ENCODE results near the gene HDGFL1.

HDGFL1 gene

GRCh38 chr6:22569281-22570184, at the start of gene HDGFL1:
TSS of gene HDGFL1 (plus strand) at chr6:22569566. CDS start at chr6:22569576, 10 bp downstream.
- no peak for DNase-seq

DNA sequence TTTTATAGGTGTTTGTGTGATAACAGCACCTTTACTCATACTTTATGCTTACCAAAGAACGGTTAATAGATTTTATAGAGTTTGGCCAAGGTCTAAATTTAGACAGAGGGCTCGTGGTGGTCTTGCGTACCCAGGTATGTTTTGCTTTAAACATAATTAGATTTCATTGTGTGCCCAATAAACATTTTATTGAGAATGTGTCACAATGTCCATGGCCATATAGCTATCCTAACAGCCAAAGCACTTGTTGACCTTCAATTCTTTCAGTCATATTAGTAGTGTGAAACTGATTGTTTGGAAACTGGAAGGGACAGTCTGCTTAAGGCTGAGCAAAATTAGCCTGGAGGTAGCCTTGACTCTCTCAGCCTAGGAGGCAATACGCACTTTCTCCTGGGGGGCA, 48.3 kb upstream of the HDGFL1 start:
- no peak for DNase-seq

- DNase-seq: no peak
Observed at GRCh38 chr6:22526736-22527135, 42.6 kb upstream of the HDGFL1 start.

DNA sequence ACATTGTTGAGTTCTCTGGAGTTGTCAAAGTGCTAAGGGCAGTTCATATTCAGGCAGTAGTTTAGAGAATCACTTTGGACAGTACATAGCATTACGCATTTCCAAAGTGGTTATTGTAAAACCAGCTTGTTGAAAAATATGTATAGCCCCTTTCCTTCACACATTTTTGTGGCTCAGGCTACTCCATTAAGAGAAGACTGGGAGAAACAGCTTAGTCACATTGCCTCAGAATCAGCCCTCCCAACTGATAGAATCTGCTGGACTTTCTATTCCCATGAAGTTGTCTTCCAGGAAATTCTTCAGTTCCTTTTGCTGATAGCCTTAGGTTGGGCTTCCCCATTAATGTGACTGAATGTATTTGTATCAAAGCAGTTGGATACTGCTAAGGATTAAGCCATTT, 39.5 kb upstream of the HDGFL1 start:
- DNase-seq: no peak

DNA sequence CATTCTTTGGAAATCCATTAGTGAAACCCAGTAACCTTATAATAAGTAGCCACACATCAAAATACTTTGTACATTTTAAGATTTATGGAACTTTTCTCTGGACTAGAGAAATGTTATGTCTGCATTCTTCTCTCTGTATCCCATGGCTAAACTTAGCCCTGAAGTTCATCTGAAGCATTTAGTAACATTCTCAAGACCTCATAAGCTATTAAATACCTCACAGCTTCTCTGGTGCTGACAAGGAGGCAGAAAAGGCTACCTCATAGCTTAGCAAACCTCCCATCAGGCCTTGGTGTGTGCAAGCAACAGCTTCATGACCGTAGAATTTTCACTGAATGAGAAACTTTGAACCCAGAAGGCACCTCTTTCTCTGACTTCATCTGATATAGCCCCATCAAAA, 38.9 kb upstream of the HDGFL1 start:
- no peak for DNase-seq

GRCh38 chr6:22536122-22536521, 33.2 kb upstream of the HDGFL1 start:
- no peak for DNase-seq

DNA sequence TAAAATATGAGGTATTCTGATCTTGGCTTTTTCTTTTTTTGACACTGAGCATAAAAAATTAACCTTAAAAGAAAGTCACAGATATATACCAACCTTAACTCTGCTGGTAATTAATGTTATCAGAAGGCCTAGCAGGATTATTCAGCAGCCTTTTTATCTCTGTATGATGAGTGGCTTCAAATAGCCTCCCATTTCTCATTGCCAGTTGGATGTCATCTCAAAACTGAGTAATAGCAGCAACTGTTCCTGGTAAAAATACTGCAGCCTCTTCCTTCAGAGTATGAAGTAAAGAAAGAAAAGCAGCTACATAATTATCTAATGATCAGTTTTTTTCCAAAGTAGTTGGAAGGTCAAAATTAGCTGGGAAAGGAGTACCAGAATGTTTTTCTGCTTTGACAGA, 24.9 kb upstream of the HDGFL1 start:
- no peak for DNase-seq

- DNase-seq: no peak
Observed at GRCh38 chr6:22545051-22545450, 24.3 kb upstream of the HDGFL1 start.

DNA sequence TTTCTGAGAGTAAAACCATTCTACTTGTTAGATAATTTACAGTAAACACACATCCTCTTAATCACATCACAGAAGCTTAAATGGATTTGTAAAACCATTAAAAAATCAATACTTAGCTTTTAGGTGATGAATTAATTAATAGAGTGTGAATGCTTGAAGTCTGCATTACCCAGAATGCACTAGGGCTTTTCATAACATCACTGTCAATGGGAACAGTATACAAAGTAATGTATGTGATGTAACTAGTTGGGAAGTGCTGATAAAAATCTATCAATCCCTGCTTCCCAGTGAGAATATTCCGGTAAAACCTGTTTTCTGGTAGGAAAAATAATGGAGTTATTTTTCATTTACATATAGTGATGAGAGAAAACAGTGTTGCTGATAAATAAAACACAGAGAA, 23.1 kb upstream of the HDGFL1 start:
- no peak for DNase-seq

DNA sequence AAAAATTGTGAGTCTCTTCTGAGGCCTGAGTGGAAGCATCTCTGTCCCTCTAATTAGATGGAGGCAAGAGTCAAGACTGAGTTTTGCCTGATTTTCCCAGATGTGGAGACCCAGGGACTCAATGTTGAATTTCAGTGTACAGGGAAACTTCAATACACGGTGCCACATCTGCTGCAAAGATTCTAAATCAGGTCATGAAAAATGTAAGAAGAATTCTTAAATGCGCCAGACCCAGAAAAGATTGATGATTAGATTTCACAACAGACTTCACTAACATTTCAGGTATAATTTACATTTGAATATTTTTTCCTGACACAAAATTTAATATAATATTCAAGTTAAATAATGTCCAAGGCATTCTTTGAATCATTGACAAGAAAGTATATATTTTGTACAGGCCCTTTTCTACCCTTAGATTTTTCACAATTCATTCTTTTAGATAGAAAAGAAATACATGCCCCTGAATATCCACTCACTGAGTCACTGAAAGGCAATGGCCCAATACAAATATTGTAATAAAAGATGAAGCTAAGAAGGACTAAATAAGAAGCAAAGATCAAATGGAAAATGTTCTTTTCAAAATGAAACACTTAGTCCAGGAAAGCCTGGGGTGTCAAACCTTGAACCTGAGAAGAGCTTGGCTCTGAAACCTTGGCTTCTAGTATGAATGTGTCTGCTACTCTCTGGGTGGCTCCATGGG, 18.2 kb upstream of the HDGFL1 start:
- DNase-seq: no peak

DNA sequence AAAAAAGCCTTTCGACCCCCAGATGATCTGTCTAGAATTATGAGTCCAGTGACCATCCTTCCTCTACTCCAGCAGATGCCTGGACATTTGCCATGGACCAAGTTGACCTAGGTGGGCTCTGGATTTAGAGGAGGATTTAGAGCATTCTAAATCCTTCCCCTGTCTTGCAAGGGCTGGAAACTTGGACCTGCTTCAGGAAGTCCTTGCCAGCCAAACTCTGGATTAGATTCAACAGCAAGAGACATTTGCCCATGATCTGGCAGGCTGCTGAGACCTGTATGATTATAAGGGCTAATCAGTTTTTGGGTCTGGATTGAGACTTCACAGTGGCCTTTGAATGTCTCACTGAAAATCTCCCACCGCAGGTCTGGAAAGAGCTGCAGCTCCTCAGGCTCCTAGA, 13.1 kb upstream of the HDGFL1 start:
- DNase-seq: no peak

DNA sequence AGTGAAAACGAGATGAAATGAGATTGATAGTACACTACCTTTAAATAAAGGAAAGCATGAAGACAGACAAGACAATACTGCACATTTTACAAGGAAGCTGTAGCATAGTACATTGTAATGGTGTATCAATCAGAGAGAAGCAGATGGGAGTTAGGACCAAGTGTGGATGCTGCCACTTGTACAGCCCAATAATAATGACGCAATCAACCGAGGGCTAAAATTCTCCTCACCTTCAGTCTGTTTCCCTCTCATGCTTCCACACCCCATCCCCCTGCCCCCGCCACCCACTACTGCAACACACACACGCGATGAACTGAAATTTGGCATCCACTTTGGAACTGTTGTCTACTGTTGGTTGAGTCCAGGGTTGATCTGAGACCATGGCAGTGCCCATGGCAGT, 12.4 kb upstream of the HDGFL1 start:
- no peak for DNase-seq

- no peak for DNase-seq
Observed at GRCh38 chr6:22558288-22558882, 11.0 kb upstream of the HDGFL1 start.

DNA sequence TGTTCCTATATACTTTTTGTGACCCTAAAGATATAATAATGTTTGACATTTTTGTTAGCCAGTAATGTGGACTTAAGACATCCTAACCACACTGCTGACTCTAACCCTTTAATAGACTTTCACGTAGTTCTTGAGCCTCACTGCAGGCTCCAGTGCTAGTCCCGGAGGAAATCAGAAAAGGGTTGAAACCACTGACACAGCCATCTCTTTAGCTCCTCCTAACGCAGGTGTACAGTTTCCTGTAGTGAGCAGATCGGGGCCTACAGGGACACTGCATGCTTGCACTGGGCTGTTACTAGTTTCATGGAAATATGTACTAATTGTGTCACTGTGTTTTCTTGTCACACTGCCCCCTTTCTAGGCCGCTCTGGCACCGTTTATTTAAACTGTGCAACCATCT, 512 bp upstream of the HDGFL1 start:
- no peak for DNase-seq

GRCh38 chr6:22570185-22570551, 802 bp downstream of the HDGFL1 start:
- no peak for DNase-seq

- DNase-seq: no peak
Observed at GRCh38 chr6:22575190-22575589, 5.8 kb downstream of the HDGFL1 start.

- no peak for DNase-seq
Observed at GRCh38 chr6:22579439-22579838, 10.1 kb downstream of the HDGFL1 start.

- DNase-seq: no peak
Observed at GRCh38 chr6:22580337-22580736, 11.0 kb downstream of the HDGFL1 start.

DNA sequence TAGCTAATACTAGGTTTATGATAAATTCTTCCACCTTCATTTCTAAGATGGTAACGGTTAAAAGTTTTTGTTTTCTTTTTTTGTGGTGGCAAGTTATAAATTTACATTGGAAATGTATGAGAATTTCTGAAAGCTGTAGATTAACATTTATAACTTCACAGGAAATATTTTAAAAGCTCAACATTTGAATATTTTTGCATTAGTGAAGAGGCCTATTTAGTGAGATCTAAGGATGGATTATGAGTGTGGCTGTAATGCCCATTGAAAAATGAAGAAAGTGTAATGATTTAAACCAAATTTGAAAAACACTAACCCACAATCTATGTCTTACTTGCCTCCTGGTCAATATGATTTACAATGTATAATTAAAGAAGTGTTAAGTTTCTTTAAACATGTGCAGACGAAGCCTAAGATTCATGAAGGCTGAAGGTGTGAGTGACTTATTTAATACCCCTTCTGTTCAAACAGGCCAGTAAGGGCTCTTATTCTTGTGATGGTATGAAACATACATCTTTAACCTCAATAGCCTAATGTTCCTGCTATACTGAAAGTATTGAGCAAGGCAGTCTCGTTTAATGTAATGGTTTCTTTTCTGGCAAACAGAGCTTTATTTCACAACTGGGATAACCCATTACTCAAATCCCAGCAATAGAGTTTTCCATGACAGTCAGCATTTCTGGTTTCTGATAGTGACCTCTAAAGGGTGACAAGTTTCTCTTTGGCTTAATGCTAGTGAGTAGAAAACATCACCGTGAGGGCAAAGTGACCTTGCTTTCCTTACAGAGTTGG, 13.2 kb downstream of the HDGFL1 start:
- no peak for DNase-seq

- no peak for DNase-seq
Observed at GRCh38 chr6:22583230-22583629, 13.9 kb downstream of the HDGFL1 start.

DNA sequence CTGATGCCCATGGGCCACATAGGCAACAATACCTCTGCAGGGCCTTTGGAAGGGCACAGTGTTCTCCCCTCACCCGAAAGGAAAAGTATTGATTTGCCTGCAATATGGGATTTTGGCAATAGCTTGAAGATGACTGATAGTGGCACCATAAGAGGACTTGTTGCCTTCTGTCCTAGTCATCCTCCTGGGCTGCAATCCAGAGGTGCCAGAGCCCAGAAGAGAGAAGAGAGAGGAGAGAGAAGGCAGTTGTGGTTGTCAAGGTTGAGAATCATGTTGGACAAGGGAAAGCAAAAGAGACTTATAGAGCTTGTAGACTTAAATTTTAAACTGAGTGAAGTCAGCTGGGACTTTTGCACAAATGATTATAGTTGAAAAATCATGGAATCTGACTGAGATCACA, 14.6 kb downstream of the HDGFL1 start:
- DNase-seq: no peak

DNA sequence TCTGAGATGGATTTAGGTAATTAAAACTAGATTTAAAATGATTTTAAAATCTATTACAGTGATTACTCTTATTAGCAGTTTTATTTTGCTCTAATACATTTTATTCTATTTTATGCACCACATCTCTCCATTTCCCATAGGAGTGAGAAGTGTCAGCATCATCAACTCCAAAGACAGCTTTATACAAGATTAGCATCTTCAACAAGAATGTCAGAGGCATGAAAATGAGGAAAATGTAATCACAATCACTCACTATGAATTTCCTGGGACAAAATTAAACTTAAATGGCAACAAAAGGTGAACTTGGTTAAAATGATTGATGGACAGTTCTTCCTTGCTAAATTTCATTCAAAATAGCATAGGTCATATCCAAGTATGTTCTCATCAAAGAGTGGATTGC, 19.8 kb downstream of the HDGFL1 start:
- DNase-seq: no peak

GRCh38 chr6:22590423-22590822, 21.1 kb downstream of the HDGFL1 start:
- no peak for DNase-seq

Measured in CD4-positive, alpha-beta T cell treated with Interleukin-15 for 1 hour (primary cell).